ENCODE measurements around the gene RDH11. TPM values are rescaled to one million over a fixed set of nuclear protein-coding genes. Genes with fewer than 3 reads are reported as not detected.

Gene RDH11
- total RNA-seq, 1 experiment from 2014 or later, result 125 TPM

GRCh38 chr14:67729072-67729885, 33.7 kb upstream of the RDH11 start:
- CTCF ChIA-PET, result interaction anchor here (1.4 kb wide), 1 partner anchor 25 kb away, joined by 3 read pairs; no protein-coding TSS in a partner anchor
- no TSS peak for BruUV-seq (replicated peaks)
- DNase-seq, result no peak

GRCh38 chr14:67728258-67728657, 32.7 kb upstream of the RDH11 start:
- Histone ChIP-seq H4K20me1 (ENCODE audit: low read length) (no peaks in the 10 kb centered on the region), H3K27me3 (ENCODE audit: low read length) (no peaks in the 10 kb centered on the region), H3K4me3 (ENCODE audit: low read length) (no peak overlapping the region), H3K27ac (ENCODE audit: low read length) (no peak overlapping the region), H3K9me2 (replicated peaks; ENCODE audit: low read length) (no peaks in the 10 kb centered on the region), H3K9me3 (ENCODE audit: low read length) (no peaks in the 10 kb centered on the region), H3K36me3 (ENCODE audit: low read depth, low read length) (no peaks in the 10 kb centered on the region), H3K9ac (ENCODE audit: low read length) (no peak overlapping the region), H3K4me1 (ENCODE audit: insufficient read depth, low read length) (no peaks in the 10 kb centered on the region), H3F3A (ENCODE audit: low read length, unreplicated experiment) (no peaks in the 10 kb centered on the region), H2AFZ (ENCODE audit: low read length) (no peak overlapping the region), H3K4me2 (ENCODE audit: low read length) (no peak overlapping the region), H3K79me2 (ENCODE audit: low read length) (no peaks in the 10 kb centered on the region)
- ChIA-PET CTCF (no interaction called here), POLR2A (ENCODE audit: unreplicated experiment) (no interaction called here)
- DNase-seq (no peak), ATAC-seq (no peak)
- no TSS peak for BruUV-seq (replicated peaks)
- no peak for TF ChIP-seq CTCF (conservative IDR thresholded peaks at IDR 0.05; ENCODE audit: low read depth, low read length)
- no peak for TF ChIP-seq EZH2phosphoT487 (IDR thresholded peaks at IDR 0.05; ENCODE audit: borderline replicate concordance, low read length)
- no peak for TF ChIP-seq EZH2 (IDR thresholded peaks at IDR 0.05; ENCODE audit: low read length, unreplicated experiment)
- intact Hi-C loops (cut with micrococcal nuclease), result no loop called here

More at GRCh38 chr14:67729072-67729885, 33.7 kb upstream of the RDH11 start:
- Histone ChIP-seq H3K4me1 (ENCODE audit: insufficient read depth, low read length) (no peaks in the 10 kb centered on the region), H3K9me2 (replicated peaks; ENCODE audit: low read length) (no peaks in the 10 kb centered on the region), H4K20me1 (ENCODE audit: low read length) (no peaks in the 10 kb centered on the region), H3K9me3 (ENCODE audit: low read length) (no peaks in the 10 kb centered on the region), H3K79me2 (ENCODE audit: low read length) (no peaks in the 10 kb centered on the region), H3F3A (ENCODE audit: low read length, unreplicated experiment) (no peaks in the 10 kb centered on the region), H3K27me3 (ENCODE audit: low read length) (no peaks in the 10 kb centered on the region), H3K4me3 (ENCODE audit: low read length) (no peak overlapping the region), H3K4me2 (ENCODE audit: low read length) (no peak overlapping the region), H3K9ac (ENCODE audit: low read length) (no peak overlapping the region), H3K36me3 (ENCODE audit: low read depth, low read length) (no peaks in the 10 kb centered on the region), H2AFZ (ENCODE audit: low read length) (no peak overlapping the region), H3K27ac (ENCODE audit: low read length) (no peak overlapping the region)
- POLR2A ChIA-PET (ENCODE audit: unreplicated experiment), result no interaction called here
- TF ChIP-seq EZH2 (IDR thresholded peaks at IDR 0.05; ENCODE audit: low read length, unreplicated experiment), result no peak
- no peak for TF ChIP-seq EZH2phosphoT487 (IDR thresholded peaks at IDR 0.05; ENCODE audit: borderline replicate concordance, low read length)
- no peak for TF ChIP-seq CTCF (conservative IDR thresholded peaks at IDR 0.05; ENCODE audit: low read depth, low read length)
- ATAC-seq, result no peak; the same call in 1 of the 2 replicates
- intact Hi-C loops (cut with micrococcal nuclease), result no loop called here

GRCh38 chr14:67727361-67727760, 31.8 kb upstream of the RDH11 start:
- POLR2A ChIA-PET (ENCODE audit: unreplicated experiment), result no interaction called here
- Histone ChIP-seq H3K4me2 (ENCODE audit: low read length) (no peak overlapping the region), H3K4me1 (ENCODE audit: insufficient read depth, low read length) (no peaks in the 10 kb centered on the region), H3F3A (ENCODE audit: low read length, unreplicated experiment) (no peaks in the 10 kb centered on the region), H4K20me1 (ENCODE audit: low read length) (no peaks in the 10 kb centered on the region), H3K9me3 (ENCODE audit: low read length) (no peaks in the 10 kb centered on the region), H3K27me3 (ENCODE audit: low read length) (no peaks in the 10 kb centered on the region), H3K27ac (ENCODE audit: low read length) (no peak overlapping the region), H3K36me3 (ENCODE audit: low read depth, low read length) (no peaks in the 10 kb centered on the region), H3K9ac (ENCODE audit: low read length) (no peak overlapping the region), H3K9me2 (replicated peaks; ENCODE audit: low read length) (no peaks in the 10 kb centered on the region), H2AFZ (ENCODE audit: low read length) (no peak overlapping the region), H3K79me2 (ENCODE audit: low read length) (no peaks in the 10 kb centered on the region), H3K4me3 (ENCODE audit: low read length) (no peak overlapping the region)
- intact Hi-C loops (cut with micrococcal nuclease), result no loop called here
- no peak for ATAC-seq
- CTCF ChIA-PET, result interaction anchor here (0.6 kb wide), 1 partner anchor 206 kb away, joined by 16 read pairs; no protein-coding TSS in a partner anchor
- TF ChIP-seq CTCF (conservative IDR thresholded peaks at IDR 0.05; ENCODE audit: low read depth, low read length), result no peak
- no peak for TF ChIP-seq EZH2 (IDR thresholded peaks at IDR 0.05; ENCODE audit: low read length, unreplicated experiment)
- no peak for TF ChIP-seq EZH2phosphoT487 (IDR thresholded peaks at IDR 0.05; ENCODE audit: borderline replicate concordance, low read length)
- no TSS peak for BruUV-seq (replicated peaks)
- no peak for DNase-seq

Measured in PC-3 (cell line).